MM.1S (cell line): ENCODE results near the gene PITRM1.

Experiments
- DNase-seq: peaks from one replicate; pipeline ENCODE4 v3.0.0-alpha.2; 2015
- H2AFZ ChIP-seq: fragments of 300-600 bp; sonication (generic); 2 replicates; pipeline ENCODE4 v1.6.0; 2016; ENCODE audit warnings: antibody characterized with exemption, low read length
- H3F3A ChIP-seq: fragments of 300-600 bp; sonication (generic); 2 replicates; pipeline ENCODE4 v1.6.1; 2016; ENCODE audit warnings: mild to moderate bottlenecking, antibody characterized with exemption, low read length, moderate library complexity, mixed read lengths; ENCODE audit not compliant: insufficient read depth
- H3K27ac ChIP-seq: fragments of 300-600 bp; sonication (generic); 2 replicates; pipeline ENCODE4 v1.5.1; 2016; ENCODE audit warnings: mild to moderate bottlenecking, low read length
- H3K27me3 ChIP-seq: fragments of 300-600 bp; sonication (generic); replicated peaks from 2 replicates; pipeline ENCODE4 v1.6.0; 2016; ENCODE audit warnings: low read length; ENCODE audit not compliant: insufficient read depth
- H3K36me3 ChIP-seq: fragments of 300-600 bp; sonication (generic); replicated peaks from 2 replicates; pipeline ENCODE4 v1.6.1; 2016; ENCODE audit warnings: mild to moderate bottlenecking, low read length, mixed read lengths; ENCODE audit not compliant: insufficient read depth
- H3K4me1 ChIP-seq: fragments of 300-600 bp; sonication (generic); 2 replicates; pipeline ENCODE4 v1.6.1; 2016; ENCODE audit warnings: low read length, mixed read lengths
- H3K4me2 ChIP-seq: fragments of 300-600 bp; sonication (generic); 2 replicates; pipeline ENCODE4 v1.6.0; 2016; ENCODE audit warnings: low read depth, low read length
- H3K4me3 ChIP-seq: fragments of 300-600 bp; sonication (generic); 2 replicates; pipeline ENCODE4 v1.5.1; 2016; ENCODE audit warnings: low read length, mixed read lengths
- H3K79me2 ChIP-seq: fragments of 300-600 bp; sonication (generic); 2 replicates; pipeline ENCODE4 v1.6.1; 2016; ENCODE audit warnings: mixed run types, low read length, mixed read lengths
- H3K9ac ChIP-seq: fragments of 300-600 bp; sonication (generic); 2 replicates; pipeline ENCODE4 v1.6.1; 2016; ENCODE audit warnings: low read length, mixed read lengths
- H3K9me2 ChIP-seq: fragments of 300-600 bp; sonication (generic); replicated peaks from 2 replicates; pipeline ENCODE4 v1.6.1; 2016; ENCODE audit warnings: mild to moderate bottlenecking, low read length, mixed read lengths; ENCODE audit not compliant: insufficient read depth
- H3K9me3 ChIP-seq: fragments of 300-600 bp; sonication (generic); replicated peaks from 2 replicates; pipeline ENCODE4 v1.6.1; 2016; ENCODE audit warnings: mild to moderate bottlenecking, low read length, mixed read lengths; ENCODE audit not compliant: insufficient read depth
- H4K20me1 ChIP-seq: fragments of 300-600 bp; sonication (generic); 2 replicates; pipeline ENCODE4 v1.6.1; 2016; ENCODE audit warnings: mild to moderate bottlenecking, low read length, moderate library complexity, mixed read lengths; ENCODE audit not compliant: insufficient read depth
- CTCF ChIP-seq: fragments of 300-600 bp; sonication (generic); IDR thresholded peaks from 2 replicates; pipeline ENCODE4 v1.5.1; 2016; ENCODE audit warnings: antibody characterized with exemption, low read length, mixed read lengths
- EZH2 ChIP-seq: fragments of 300-600 bp; sonication (generic); optimal IDR thresholded peaks from 2 replicates; pipeline ENCODE3; 2017; ENCODE audit warnings: low read depth, mild to moderate bottlenecking, antibody characterized with exemption, low read length, mixed read lengths
- EZH2phosphoT487 ChIP-seq: fragments of 300-600 bp; sonication (generic); IDR thresholded peaks from 2 replicates; pipeline ENCODE4 v1.6.1; 2018; ENCODE audit warnings: antibody characterized with exemption, low read length

PITRM1 gene

GRCh38 chr10:3208481-3209406 is 36.2 kb upstream of the PITRM1 start:
- H3K4me2 ChIP-seq: no peak overlapping the region
- DNase-seq: no peak

GRCh38 chr10:3207351-3207750 is 34.8 kb upstream of the PITRM1 start:
- Histone ChIP-seq H4K20me1 (no peaks in the 10 kb centered on the region), H2AFZ (no peak overlapping the region), H3F3A (no peaks in the 10 kb centered on the region), H3K4me3 (no peak overlapping the region), H3K27ac (no peak overlapping the region), H3K27me3 (no peaks in the 10 kb centered on the region), H3K9me2 (no peaks in the 10 kb centered on the region), H3K4me2 (no peak overlapping the region), H3K4me1 (no peaks in the 10 kb centered on the region), H3K9ac (no peak overlapping the region), H3K36me3 (no peaks in the 10 kb centered on the region), H3K79me2 (no peaks in the 10 kb centered on the region), H3K9me3 (no peaks in the 10 kb centered on the region)
- TF ChIP-seq EZH2: no peak
- no peak for TF ChIP-seq CTCF
- no peak for TF ChIP-seq EZH2phosphoT487
- DNase-seq: no peak

More at GRCh38 chr10:3208481-3209406, 36.2 kb upstream of the PITRM1 start:
- Histone ChIP-seq H3K9ac (no peak overlapping the region), H3K4me1 (no peaks in the 10 kb centered on the region), H4K20me1 (no peaks in the 10 kb centered on the region), H3K27me3 (no peaks in the 10 kb centered on the region), H2AFZ (no peak overlapping the region), H3K36me3 (no peaks in the 10 kb centered on the region), H3K79me2 (no peaks in the 10 kb centered on the region), H3F3A (no peaks in the 10 kb centered on the region), H3K9me3 (no peaks in the 10 kb centered on the region), H3K4me3 (no peak overlapping the region), H3K9me2 (no peaks in the 10 kb centered on the region), H3K27ac (no peak overlapping the region)
- TF ChIP-seq EZH2phosphoT487 (no peak), EZH2 (no peak), CTCF (no peak)

GRCh38 chr10:3206511-3207157 is 34.1 kb upstream of the PITRM1 start:
- H3K9me2 ChIP-seq: no peaks in the 10 kb centered on the region
- H3K4me3 ChIP-seq: no peak overlapping the region
- H3K27ac ChIP-seq: no peak overlapping the region
- H3K4me2 ChIP-seq: no peak overlapping the region
- H4K20me1 ChIP-seq: no peaks in the 10 kb centered on the region
- no peaks in the 10 kb centered on the region for H3F3A ChIP-seq
- no peak overlapping the region for H2AFZ ChIP-seq
- H3K9ac ChIP-seq: no peak overlapping the region
- no peaks in the 10 kb centered on the region for H3K79me2 ChIP-seq
- H3K27me3 ChIP-seq: no peaks in the 10 kb centered on the region
- H3K4me1 ChIP-seq: no peaks in the 10 kb centered on the region
- H3K36me3 ChIP-seq: no peaks in the 10 kb centered on the region
- TF ChIP-seq EZH2phosphoT487: no peak
- TF ChIP-seq CTCF: no peak
- no peak for TF ChIP-seq EZH2
- DNase-seq: no peak
- no peaks in the 10 kb centered on the region for H3K9me3 ChIP-seq
